ENCODE results near the gene GIT2.
"Not testable (repeated sequence)": the region's sequence is repeated elsewhere in the genome, so short reads cannot be mapped to it uniquely, and the experiment has no call there.

Gene GIT2

DNA sequence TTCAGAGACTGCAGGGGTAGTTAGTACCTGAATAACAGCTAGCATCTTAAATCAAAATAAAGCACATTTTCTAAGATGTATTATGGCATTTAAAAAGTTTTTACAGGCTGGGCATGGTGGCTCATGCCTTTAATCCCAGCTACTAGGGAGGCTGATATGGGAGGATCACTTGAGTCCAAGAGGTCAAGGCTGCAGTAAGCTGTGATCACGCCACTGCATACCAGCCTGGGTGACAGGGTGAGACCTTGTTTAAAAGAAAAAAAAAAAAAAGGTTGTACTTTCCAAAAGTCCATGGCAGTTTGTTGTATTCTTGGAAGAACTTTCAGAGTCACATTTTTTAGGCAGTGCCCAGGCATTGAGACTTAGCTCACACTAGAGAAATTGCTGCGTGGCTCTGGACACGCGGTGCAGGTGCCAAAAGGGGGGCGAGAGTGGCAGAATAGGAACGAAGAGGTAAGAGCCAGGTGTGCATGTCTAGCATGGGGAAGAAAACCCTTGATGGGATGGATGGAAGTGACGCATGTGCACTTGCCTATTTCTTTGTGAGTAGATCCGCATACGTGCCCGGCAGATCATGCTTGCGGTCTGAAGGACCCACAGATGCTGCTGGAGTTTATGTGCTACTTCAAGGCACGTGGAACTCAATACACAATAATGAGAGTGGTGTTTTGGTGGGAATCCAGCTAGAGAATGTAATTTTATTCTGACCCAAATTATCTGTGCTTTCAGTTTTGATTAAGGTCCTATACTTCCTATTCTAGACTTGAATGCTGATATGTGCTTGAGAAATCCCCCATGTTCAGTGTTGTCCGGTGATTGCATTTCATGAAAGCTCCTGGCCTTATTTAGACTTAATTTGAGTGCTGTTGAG is 14.9 kb upstream of the GIT2 start:
- peak overlapping the region in 8 of 11 experiments; percentile 22 to 69 (median 50); a peak in 8 of 22 replicates for H3K27ac ChIP-seq
- peaks cover 24 to 50% (median 41%) of the 10 kb centered on the region in 10 experiments for H3K4me1 ChIP-seq
- H3K4me2 ChIP-seq: peak overlapping the region in 8 of 11 experiments; percentile 20 to 78 (median 54); a peak in 14 of 22 replicates
- H3K4me3 ChIP-seq: no peak overlapping the region
- H3K27me3 ChIP-seq: no peaks in the 10 kb centered on the region
- no peak for TF ChIP-seq Cebpa-rat (IDR thresholded peaks at IDR 0.05)
- peaks cover 37 to 61% (median 47%) of the 10 kb centered on the region in 11 experiments for H3K36me3 ChIP-seq
- H3K9me3 ChIP-seq (replicated peaks in 1 of 11): peaks cover 0 to 22% (median 15%) of the 10 kb centered on the region in 11 experiments; a peak in 14 of 22 replicates
- H3K9ac ChIP-seq: peak overlapping the region in 1 of 11 experiments; percentile 4; a peak in 2 of 22 replicates
- peaks cover 0 to 19% (median 0%) of the 10 kb centered on the region in 11 experiments; a peak in 5 of 22 replicates for H4K20me1 ChIP-seq

GRCh38 chr12:110008681-110009398 is 12.7 kb upstream of the GIT2 start:
- H3K4me3 ChIP-seq, H3K9ac ChIP-seq, H3K27me3 ChIP-seq: not testable (repeated sequence)
- Histone ChIP-seq H4K20me1 (peaks cover 0 to 16% (median under 1%) of the 10 kb centered on the region in 11 experiments; a peak in 4 of 22 replicates), H3K36me3 (peaks cover 18 to 67% (median 38%) of the 10 kb centered on the region in 11 experiments), H3K4me1 (peaks cover 22 to 46% (median 28%) of the 10 kb centered on the region in 10 experiments), H3K4me2 (0 out of 22 replicates have a peak overlapping the region, but pooled peaks of 1 of the 11 experiments have one; percentile 26), H3K9me3 (replicated peaks in 1 of 11) (peaks cover 0 to 33% (median 23%) of the 10 kb centered on the region in 11 experiments; a peak in 14 of 22 replicates), H3K27ac (peak overlapping the region in 8 of 11 experiments; percentile 22 to 90 (median 50); a peak in 12 of 22 replicates)

DNA sequence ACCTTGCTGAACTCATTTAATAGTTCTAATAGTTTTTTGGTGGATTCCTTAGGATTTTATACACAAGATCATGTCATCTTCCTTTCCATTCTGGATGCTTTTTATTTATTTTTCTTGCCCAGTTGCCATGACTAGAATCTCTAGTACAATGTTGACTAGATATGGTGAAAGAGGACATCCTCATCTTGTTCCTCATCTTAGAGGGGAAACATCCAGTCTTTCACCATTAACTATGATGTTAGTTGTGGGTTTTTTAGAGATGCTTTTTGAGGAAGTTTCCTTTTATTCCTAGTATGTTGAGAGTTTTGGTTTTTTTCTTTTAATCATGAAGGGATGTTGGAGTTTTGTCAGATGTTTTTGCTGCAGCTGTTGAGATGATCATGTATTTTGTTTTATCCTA is 11.7 kb upstream of the GIT2 start:
- Histone ChIP-seq H3K4me2 (no peak overlapping the region; a peak in 1 of 22 replicates), H3K9me3 (replicated peaks in 1 of 11) (peaks cover 0 to 33% (median 23%) of the 10 kb centered on the region in 11 experiments; a peak in 14 of 22 replicates), H4K20me1 (peaks cover 0 to 26% (median 3%) of the 10 kb centered on the region in 11 experiments; a peak in 4 of 22 replicates), H3K36me3 (peaks cover 18 to 67% (median 35%) of the 10 kb centered on the region in 11 experiments), H3K4me3 (no peak overlapping the region), H3K9ac (peak overlapping the region in 3 of 11 experiments; percentile 19 to 67 (median 55); a peak in 3 of 22 replicates), H3K4me1 (peaks cover 22 to 42% (median 27%) of the 10 kb centered on the region in 10 experiments), H3K27ac (peak overlapping the region in 8 of 11 experiments; percentile 36 to 90 (median 58); a peak in 13 of 22 replicates), H3K27me3 (no peaks in the 10 kb centered on the region)
- TF ChIP-seq Cebpa-rat (IDR thresholded peaks at IDR 0.05): no peak

GRCh38 chr12:110006115-110006514 is 9.9 kb upstream of the GIT2 start:
- H3K27ac ChIP-seq: no peak overlapping the region
- H3K9me3 ChIP-seq (replicated peaks in 1 of 11): peaks cover 0 to 33% (median 23%) of the 10 kb centered on the region in 11 experiments; a peak in 14 of 22 replicates
- peaks cover 0 to 5% (median 3%) of the 10 kb centered on the region in 11 experiments; a peak in 9 of 22 replicates for H3K27me3 ChIP-seq
- H3K9ac ChIP-seq: no peak overlapping the region
- H4K20me1 ChIP-seq: peaks cover 0 to 27% (median 6%) of the 10 kb centered on the region in 11 experiments; a peak in 6 of 22 replicates
- H3K4me3 ChIP-seq: no peak overlapping the region
- peaks cover 14 to 61% (median 34%) of the 10 kb centered on the region in 11 experiments; a peak in 19 of 22 replicates for H3K36me3 ChIP-seq
- H3K4me1 ChIP-seq: peaks cover 7 to 33% (median 12%) of the 10 kb centered on the region in 10 experiments; a peak in 19 of 20 replicates
- no peak overlapping the region for H3K4me2 ChIP-seq
- TF ChIP-seq Cebpa-rat (IDR thresholded peaks at IDR 0.05): no peak

GRCh38 chr12:110005319-110005973 is 9.3 kb upstream of the GIT2 start:
- H3K9me3 ChIP-seq (replicated peaks in 1 of 11): peaks cover 0 to 33% (median 23%) of the 10 kb centered on the region in 11 experiments; a peak in 14 of 22 replicates
- H3K27ac ChIP-seq: peak overlapping the region in 1 of 11 experiments; percentile 17; a peak in 1 of 22 replicates
- peak overlapping the region in 6 of 11 experiments; percentile 1 to 30 (median 6); a peak in 4 of 22 replicates for H3K4me2 ChIP-seq
- peaks cover 0 to 12% (median 9%) of the 10 kb centered on the region in 11 experiments; a peak in 18 of 22 replicates for H3K27me3 ChIP-seq
- peaks cover 7 to 36% (median 14%) of the 10 kb centered on the region in 10 experiments for H3K4me1 ChIP-seq
- H3K9ac ChIP-seq: no peak overlapping the region
- H3K4me3 ChIP-seq: no peak overlapping the region
- TF ChIP-seq Cebpa-rat (IDR thresholded peaks at IDR 0.05): no peak
- peaks cover 0 to 34% (median 5%) of the 10 kb centered on the region in 11 experiments; a peak in 7 of 22 replicates for H4K20me1 ChIP-seq
- H3K36me3 ChIP-seq: peaks cover 14 to 61% (median 34%) of the 10 kb centered on the region in 11 experiments; a peak in 19 of 22 replicates

DNA sequence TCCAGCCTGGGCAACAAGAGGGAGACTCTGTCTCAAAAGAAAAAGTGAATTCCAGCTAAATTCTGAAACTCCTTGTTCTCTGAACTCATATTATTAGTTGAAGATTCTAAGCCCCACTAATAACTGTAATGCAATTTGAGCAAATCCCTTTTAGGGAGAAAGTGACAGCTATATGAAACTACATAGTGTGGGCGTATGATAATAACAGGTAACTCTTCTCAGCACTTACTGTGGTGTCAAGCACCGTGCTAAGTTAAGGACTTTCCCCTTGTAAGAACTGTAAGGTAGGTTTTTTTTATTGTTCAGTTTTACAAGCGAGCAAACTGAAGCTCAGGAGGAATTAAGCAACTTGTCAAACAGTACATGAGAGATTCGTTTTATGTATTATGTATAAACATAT is 8.4 kb upstream of the GIT2 start:
- Histone ChIP-seq H3K27me3 (peaks cover 0 to 20% (median 18%) of the 10 kb centered on the region in 11 experiments; a peak in 18 of 22 replicates), H3K9ac (no peak overlapping the region), H3K9me3 (replicated peaks in 1 of 11) (peaks cover 0 to 33% (median 23%) of the 10 kb centered on the region in 11 experiments; a peak in 14 of 22 replicates), H3K4me2 (no peak overlapping the region), H3K4me1 (peaks cover 13 to 39% (median 20%) of the 10 kb centered on the region in 10 experiments), H3K4me3 (no peak overlapping the region), H3K36me3 (peaks cover 9 to 53% (median 29%) of the 10 kb centered on the region in 11 experiments; a peak in 19 of 22 replicates), H4K20me1 (peaks cover 0 to 41% (median 7%) of the 10 kb centered on the region in 11 experiments; a peak in 8 of 22 replicates), H3K27ac (no peak overlapping the region)
- TF ChIP-seq Cebpa-rat (IDR thresholded peaks at IDR 0.05): no peak

DNA sequence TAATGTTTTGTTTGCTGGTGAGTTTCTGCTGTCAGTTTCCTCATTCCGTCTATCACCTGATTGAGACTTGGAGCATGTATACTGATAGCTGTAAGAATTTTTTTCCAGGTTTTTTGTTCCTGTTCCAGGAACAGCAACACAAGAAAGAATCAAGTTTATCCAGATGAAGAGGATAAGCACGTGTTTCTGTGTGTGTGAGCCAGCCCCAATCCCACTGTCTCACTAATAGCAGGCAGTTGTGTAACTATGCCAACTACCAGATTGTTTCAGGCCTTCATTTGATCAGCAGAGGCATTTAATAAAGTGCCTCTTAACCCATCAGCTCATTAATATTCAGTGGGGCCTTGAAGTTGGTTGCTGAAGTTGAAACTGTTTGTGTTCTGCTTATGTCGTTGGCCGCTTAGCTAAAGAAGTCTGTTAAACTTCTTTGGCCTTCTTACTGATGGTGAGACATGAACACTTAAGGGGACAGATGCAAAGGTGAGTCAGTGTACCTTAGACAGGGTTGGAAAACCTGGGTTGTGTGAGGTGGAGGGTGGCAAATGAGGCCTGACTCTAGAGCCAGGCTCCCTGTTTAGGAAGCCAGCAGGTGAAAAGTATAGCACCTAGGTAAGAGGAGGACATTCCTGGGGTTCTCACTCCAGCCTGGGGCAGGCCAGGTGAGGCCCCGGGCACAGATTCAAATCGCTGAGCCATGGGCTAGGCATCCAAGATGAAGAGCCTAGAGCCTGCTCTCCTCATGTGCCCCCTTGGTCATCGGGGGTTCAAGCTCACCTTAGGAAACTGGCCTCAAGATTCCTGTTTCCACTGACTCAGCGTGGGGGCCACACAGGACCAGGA is 6.7 kb upstream of the GIT2 start:
- Histone ChIP-seq H4K20me1 (peaks cover 0 to 44% (median 7%) of the 10 kb centered on the region in 11 experiments; a peak in 8 of 22 replicates), H3K4me2 (no peak overlapping the region; a peak in 1 of 22 replicates), H3K27me3 (peaks cover 0 to 32% (median 23%) of the 10 kb centered on the region in 11 experiments; a peak in 18 of 22 replicates), H3K27ac (no peak overlapping the region), H3K36me3 (peaks cover 9 to 51% (median 29%) of the 10 kb centered on the region in 11 experiments; a peak in 19 of 22 replicates), H3K9ac (no peak overlapping the region), H3K9me3 (replicated peaks in 1 of 11) (peaks cover 0 to 32% (median 23%) of the 10 kb centered on the region in 11 experiments; a peak in 14 of 22 replicates), H3K4me1 (peaks cover 20 to 40% (median 30%) of the 10 kb centered on the region in 10 experiments), H3K4me3 (no peak overlapping the region)
- no peak for TF ChIP-seq Cebpa-rat (IDR thresholded peaks at IDR 0.05)

Measured in BLaER1 treated with 17β-estradiol and CSF1 and Interleukin-3, amounts not matched to agents 10 nM and 100 nM (cell line).